ENCODE measurements around the gene OR10G6.

- TF ChIP-seq CTCF (IDR thresholded peaks at IDR 0.05): no peak
- TF ChIP-seq POLR2A (IDR thresholded peaks at IDR 0.05): no peak
Observed at GRCh38 chr11:123973816-123974215, 21.1 kb downstream of the OR10G6 start.
